Hepatocyte (in vitro differentiated cells): ENCODE results near the gene SDHA.

Source experiments
- EZH2 ChIP-seq: fragments of 200-600 bp; sonication (generic); IDR thresholded peaks from 2 replicates; pipeline ENCODE4 v1.6.1; 2016; ENCODE audit warnings: antibody characterized with exemption, mild to moderate bottlenecking, borderline replicate concordance
- EZH2phosphoT487 ChIP-seq: fragments of 200-600 bp; sonication (generic); IDR thresholded peaks from one replicate; pipeline ENCODE4 v1.6.1; 2018; ENCODE audit warnings: antibody characterized with exemption, mild to moderate bottlenecking, low read depth, moderate library complexity; ENCODE audit not compliant: unreplicated experiment, severe bottlenecking
- TF ChIP-seq, protein P1 (sequence below): fragments of 200-600 bp; sonication (generic); IDR thresholded peaks from 2 replicates; pipeline ENCODE4 v1.5.1; 2016; ENCODE audit warnings: antibody characterized with exemption, mild to moderate bottlenecking; ENCODE audit not compliant: poor library complexity

DNA sequence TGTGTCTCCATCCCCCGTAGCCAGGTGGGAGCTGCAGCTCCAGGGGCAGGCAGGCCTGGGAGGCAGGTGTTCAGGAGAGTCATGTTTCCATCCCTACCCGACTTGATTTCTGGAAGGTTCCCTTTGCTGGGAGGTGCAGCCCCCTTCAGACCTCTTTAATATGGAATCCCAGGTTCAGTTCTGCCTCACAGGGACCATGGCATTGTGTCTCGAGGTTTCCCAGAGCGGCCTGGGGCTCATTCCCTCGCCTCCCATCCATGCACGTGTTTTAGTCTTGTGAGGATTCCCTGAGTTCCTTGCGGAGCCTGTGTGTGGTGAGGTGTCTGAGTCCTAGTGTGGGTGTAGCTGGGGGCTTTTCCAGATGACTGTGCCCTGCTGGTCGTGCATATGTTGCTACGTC, 86.9 kb downstream of the SDHA start:
- no peak for TF ChIP-seq EZH2
- TF ChIP-seq, protein P1, sequence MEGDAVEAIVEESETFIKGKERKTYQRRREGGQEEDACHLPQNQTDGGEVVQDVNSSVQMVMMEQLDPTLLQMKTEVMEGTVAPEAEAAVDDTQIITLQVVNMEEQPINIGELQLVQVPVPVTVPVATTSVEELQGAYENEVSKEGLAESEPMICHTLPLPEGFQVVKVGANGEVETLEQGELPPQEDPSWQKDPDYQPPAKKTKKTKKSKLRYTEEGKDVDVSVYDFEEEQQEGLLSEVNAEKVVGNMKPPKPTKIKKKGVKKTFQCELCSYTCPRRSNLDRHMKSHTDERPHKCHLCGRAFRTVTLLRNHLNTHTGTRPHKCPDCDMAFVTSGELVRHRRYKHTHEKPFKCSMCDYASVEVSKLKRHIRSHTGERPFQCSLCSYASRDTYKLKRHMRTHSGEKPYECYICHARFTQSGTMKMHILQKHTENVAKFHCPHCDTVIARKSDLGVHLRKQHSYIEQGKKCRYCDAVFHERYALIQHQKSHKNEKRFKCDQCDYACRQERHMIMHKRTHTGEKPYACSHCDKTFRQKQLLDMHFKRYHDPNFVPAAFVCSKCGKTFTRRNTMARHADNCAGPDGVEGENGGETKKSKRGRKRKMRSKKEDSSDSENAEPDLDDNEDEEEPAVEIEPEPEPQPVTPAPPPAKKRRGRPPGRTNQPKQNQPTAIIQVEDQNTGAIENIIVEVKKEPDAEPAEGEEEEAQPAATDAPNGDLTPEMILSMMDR, result no peak
- TF ChIP-seq EZH2phosphoT487, result no peak
